Measurements from ENCODE around the gene MINK1.
"Not testable (repeated sequence)": the region's sequence is repeated elsewhere in the genome, so short reads cannot be mapped to it uniquely, and the experiment has no call there.

Gene MINK1

GRCh38 chr17:4901648-4902344 is 68.7 kb downstream of the MINK1 start:
- no peak for DNase-seq

GRCh38 chr17:4902540-4902939 is 69.4 kb downstream of the MINK1 start:
- DNase-seq = no peak

GRCh38 chr17:4903051-4903818 is 70.1 kb downstream of the MINK1 start, which contains the start of gene CHRNE:
CHRNE (minus strand) TSS chr17:4903098; CDS start chr17:4903063, 35 bp downstream.
- peak; percentile 84 for DNase-seq

- not testable (repeated sequence) for DNase-seq
Measured at GRCh38 chr17:4906642-4907041, 73.5 kb downstream of the MINK1 start.

- DNase-seq = no peak
Measured at GRCh38 chr17:4908301-4908700, 75.2 kb downstream of the MINK1 start.

- peak; percentile 72 for DNase-seq
Measured at GRCh38 chr17:4908711-4909496, 75.8 kb downstream of the MINK1 start.

GRCh38 chr17:4913994-4914393 is 80.9 kb downstream of the MINK1 start:
- no peak for DNase-seq

- DNase-seq = not testable (repeated sequence)
Measured at GRCh38 chr17:4914551-4914950, 81.4 kb downstream of the MINK1 start.

- DNase-seq = no peak
Measured at GRCh38 chr17:4919511-4920047, 86.4 kb downstream of the MINK1 start.

GRCh38 chr17:4920351-4921048 is 87.4 kb downstream of the MINK1 start:
- DNase-seq = no peak

GRCh38 chr17:4921320-4921719 is 88.2 kb downstream of the MINK1 start:
- no peak for DNase-seq

- not testable (repeated sequence) for DNase-seq
Measured at GRCh38 chr17:4926577-4927335, 93.6 kb downstream of the MINK1 start.

GRCh38 chr17:4928881-4929280 is 95.7 kb downstream of the MINK1 start:
- DNase-seq = no peak

- no peak for DNase-seq
Measured at GRCh38 chr17:4931963-4932362, 98.8 kb downstream of the MINK1 start, which contains the start of gene GP1BA. GP1BA (plus strand) TSS chr17:4932277; CDS start chr17:4932605, 328 bp downstream.

GRCh38 chr17:4932756-4933155 is 99.6 kb downstream of the MINK1 start:
- no peak for DNase-seq

GRCh38 chr17:4933646-4934045 is 100.5 kb downstream of the MINK1 start:
- no peak for DNase-seq

- peak; percentile 60 for DNase-seq
Measured at GRCh38 chr17:4934173-4934979, 101.2 kb downstream of the MINK1 start.

GRCh38 chr17:4935650-4936049 is 102.5 kb downstream of the MINK1 start:
- no peak for DNase-seq

GRCh38 chr17:4936436-4936835 is 103.3 kb downstream of the MINK1 start:
- DNase-seq = no peak

- no peak for DNase-seq
Measured at GRCh38 chr17:4937553-4937952, 104.4 kb downstream of the MINK1 start.

GRCh38 chr17:4938069-4938491 is 104.9 kb downstream of the MINK1 start:
- DNase-seq = no peak
